Heart left ventricle (tissue), 16 donors: ENCODE results near the gene ZNF319. TPM values are rescaled to one million over a fixed set of nuclear protein-coding genes. Genes with fewer than 3 reads are reported as not detected.

Experiments
- ATAC-seq, 4 donors: fragments of 200-7000 bp; cut with Tn5 transposase; one replicate each; pipeline ENCODE4 v1.9.1; 2020 to 2022; ENCODE audit warnings: moderate library complexity in 4 of 4, mild to moderate bottlenecking in 3 of 4, moderate number of reproducible peaks in 1 of 4
- DNase-seq, 5 donors: peaks; one replicate each; pipeline ENCODE4 v3.0.0-alpha.2; 2020
- H3K27ac ChIP-seq, 12 donors: fragments of 200-600 bp; sonication (generic) in 4 of 12; one replicate each; pipeline versions ENCODE4 v1.5.0 to v1.8.0; 2016 to 2022; ENCODE audit warnings: mild to moderate bottlenecking in 2 of 12
- H3K27me3 ChIP-seq, 9 donors: fragments of 200-600 bp; sonication (generic) in 2 of 9; one replicate each; pipeline versions ENCODE4 v1.5.1 to v1.8.0; 2016 to 2022; ENCODE audit warnings: mild to moderate bottlenecking in 3 of 9
- H3K36me3 ChIP-seq, 9 donors: fragments of 200-600 bp; sonication (generic) in 2 of 9; one replicate each; pipeline versions ENCODE4 v1.5.0 to v1.8.0; 2018 to 2022; ENCODE audit warnings: mild to moderate bottlenecking in 2 of 9
- H3K4me1 ChIP-seq, 12 donors: fragments of 200-600 bp; sonication (generic) in 4 of 12; one replicate each; pipeline versions ENCODE4 v1.5.0 to v1.8.0; 2016 to 2022; ENCODE audit warnings: mild to moderate bottlenecking in 3 of 12
- H3K4me3 ChIP-seq, 12 donors: fragments of 200-600 bp; sonication (generic) in 4 of 12; one replicate each; pipeline versions ENCODE4 v1.5.0 to v1.8.0; 2017 to 2022; ENCODE audit warnings: mild to moderate bottlenecking in 9 of 12, moderate library complexity in 4 of 12
- H3K9me3 ChIP-seq, 12 donors: fragments of 200-600 bp; sonication (generic) in 4 of 12; one replicate each; pipeline versions ENCODE4 v1.5.0 to v1.8.0; 2016 to 2022; ENCODE audit warnings: mild to moderate bottlenecking in 1 of 12
- POLR2A ChIP-seq, 2 donors: fragments of 450-650 bp; IDR thresholded peaks; one replicate each; pipeline ENCODE4 v1.6.1; 2017; ENCODE audit warnings: antibody characterized with exemption in 2 of 2, mild to moderate bottlenecking in 2 of 2, moderate library complexity in 2 of 2
- WGBS, 4 donors: extraction: QIAGEN DNeasy Blood & Tissue Kit in 2 of 4; methylation state at CpG; one replicate each; pipeline versions ENCODE4 v1.1.5 to v1.1.7; 2013 to 2018; 5-methylcytosine and 5-hydroxymethylcytosine counted together
- intact Hi-C, 10 donors: fragments of 100-400 bp; cut with DNase I; formaldehyde crosslinking; loops; one replicate each; pipeline versions ENCODE4 v1.11.1 to v1.14.2; 2022
- polyA plus RNA-seq, 2 donors: library from polyadenylated mRNA; stranded (reverse); fragments of 200-250 nt; gene quantifications; one replicate each; pipeline ENCODE4 v1.2.3, GENCODE V29; 2013
- total RNA-seq, 9 donors: library from RNA; depleted of rRNA in 2 of 9; stranded (reverse); fragments of >200 nt in 2 of 9; fragmentation: NEBNext Ultra II Directional in 3 of 9; extraction: Animal tissue kit (Norgen Biotek cat#: 25700) in 3 of 9; gene quantifications; one replicate each; pipeline versions ENCODE4 v1.1.0 to v1.2.4, GENCODE V29; 2016 to 2023
- TF ChIP-seq, protein P1 (sequence below), 12 donors: fragments of 200-600 bp; sonication (generic) in 4 of 12; IDR thresholded peaks; one replicate each; pipeline versions ENCODE4 v1.5.0 to v1.8.0; 2018 to 2022; ENCODE audit warnings: antibody characterized with exemption in 12 of 12, mild to moderate bottlenecking in 5 of 12
- donor health status: ischemic (EF 13 %, LVEDD 7.1; RV severe dilation, severe dysfunction).
- donor health status: healthy with polysubstance abuse.
- donor health status: DM: no; HTN: yes; CAD: no.
- donor health status: DM: no; HTN: no; CAD: no.
- donor health status: ischemic (EF 25% LVEDD 6.9; RV normal size, moderate dysfunction).
- donor health status: ischemic (EF 25% LVEDD 5.7; RV mildly dilated, moderate dysfunction).
- donor health status: healthy.
- donor health status: DM: yes; HTN: yes; CAD: no.
- donor health status: ischemic (EF 35%, LVEDD 5.7; RV mildly dilated, moderate dysfunction).
- donor health status: nonischemic (EF 11% LVEDD 7.7; RV severe dilation, severe dysfunction).
- donor health status: DM: yes; HTN: yes; CAD: no.
- donor health status: PGD.
- donor health status: ischemic (EF 29% LVEDD 5.4; RV normal size, mild dysfunction).
- donor health status: nonischemic (EF 23%, LVEDD 6.1; RV moderate dilation, normal function).

The ZNF319 gene
- total and polyA plus RNA-seq, 11 donors = 5.6 to 10.5 (median 8.6) TPM

GRCh38 chr16:57977418-57978069 lies 22.9 kb downstream of the ZNF319 start:
- H3K36me3 ChIP-seq = no peaks in the 10 kb centered on the region
- intact Hi-C loops = no loop called here
- no peaks in the 10 kb centered on the region for H3K27me3 ChIP-seq
- whole genome bisulfite sequencing, 4 donors = 78 to 83% (median 82%) methylated on average over 10 to 12 of the region's 12 CpGs
- no peak overlapping the region for H3K27ac ChIP-seq
- H3K4me3 ChIP-seq = no peak overlapping the region
- peak in 2 of 5 donors; percentile 27 to 61 for DNase-seq
- TF ChIP-seq, protein P1, sequence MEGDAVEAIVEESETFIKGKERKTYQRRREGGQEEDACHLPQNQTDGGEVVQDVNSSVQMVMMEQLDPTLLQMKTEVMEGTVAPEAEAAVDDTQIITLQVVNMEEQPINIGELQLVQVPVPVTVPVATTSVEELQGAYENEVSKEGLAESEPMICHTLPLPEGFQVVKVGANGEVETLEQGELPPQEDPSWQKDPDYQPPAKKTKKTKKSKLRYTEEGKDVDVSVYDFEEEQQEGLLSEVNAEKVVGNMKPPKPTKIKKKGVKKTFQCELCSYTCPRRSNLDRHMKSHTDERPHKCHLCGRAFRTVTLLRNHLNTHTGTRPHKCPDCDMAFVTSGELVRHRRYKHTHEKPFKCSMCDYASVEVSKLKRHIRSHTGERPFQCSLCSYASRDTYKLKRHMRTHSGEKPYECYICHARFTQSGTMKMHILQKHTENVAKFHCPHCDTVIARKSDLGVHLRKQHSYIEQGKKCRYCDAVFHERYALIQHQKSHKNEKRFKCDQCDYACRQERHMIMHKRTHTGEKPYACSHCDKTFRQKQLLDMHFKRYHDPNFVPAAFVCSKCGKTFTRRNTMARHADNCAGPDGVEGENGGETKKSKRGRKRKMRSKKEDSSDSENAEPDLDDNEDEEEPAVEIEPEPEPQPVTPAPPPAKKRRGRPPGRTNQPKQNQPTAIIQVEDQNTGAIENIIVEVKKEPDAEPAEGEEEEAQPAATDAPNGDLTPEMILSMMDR (IDR thresholded peaks at IDR 0.05) = no peak
- TF ChIP-seq POLR2A (IDR thresholded peaks at IDR 0.05) = no peak
- peak in 3 of 4 donors; percentile 26 to 41 (median 40) for ATAC-seq
- no peaks in the 10 kb centered on the region for H3K9me3 ChIP-seq
- H3K4me1 ChIP-seq = peaks cover 0 to 13% (median 0%) of the 10 kb centered on the region in 12 donors

- intact Hi-C loops = no loop called here
- Histone ChIP-seq H3K4me3 (no peak overlapping the region), H3K9me3 (no peaks in the 10 kb centered on the region), H3K36me3 (no peaks in the 10 kb centered on the region), H3K27me3 (no peaks in the 10 kb centered on the region), H3K27ac (peak overlapping the region in 1 of 12 donors; percentile 39), H3K4me1 (peaks cover 0 to 13% (median 0%) of the 10 kb centered on the region in 12 donors)
- ATAC-seq = peak; percentile 82 to 94 (median 92)
- peak in 2 of 5 donors; percentile 30 to 33 for DNase-seq
- TF ChIP-seq, protein P1 (IDR thresholded peaks at IDR 0.05) = no peak
- no peak for TF ChIP-seq POLR2A (IDR thresholded peaks at IDR 0.05)
- WGBS, 4 donors = 23 to 40% (median 37%) methylated on average over 2 of the region's 2 CpGs
Observed at GRCh38 chr16:57976331-57976796, 24.1 kb downstream of the ZNF319 start.

- no peak for ATAC-seq
- Histone ChIP-seq H3K9me3 (no peaks in the 10 kb centered on the region), H3K27ac (no peak overlapping the region), H3K27me3 (no peaks in the 10 kb centered on the region), H3K4me1 (peaks cover 0 to 13% (median 0%) of the 10 kb centered on the region in 12 donors), H3K36me3 (no peaks in the 10 kb centered on the region), H3K4me3 (no peak overlapping the region)
- DNase-seq = peak in 1 of 5 donors; percentile 16
- no peak for TF ChIP-seq POLR2A (IDR thresholded peaks at IDR 0.05)
- TF ChIP-seq, protein P1 (IDR thresholded peaks at IDR 0.05) = no peak
- WGBS, 4 donors = 72 to 88% (median 79%) methylated on average over 4 of the region's 4 CpGs
- intact Hi-C loops = no loop called here
Observed at GRCh38 chr16:57972306-57972705, 28.2 kb downstream of the ZNF319 start.

GRCh38 chr16:57971848-57972247 lies 28.6 kb downstream of the ZNF319 start:
- no peaks in the 10 kb centered on the region for H3K9me3 ChIP-seq
- no peak for DNase-seq

More at GRCh38 chr16:57971848-57972247, 28.6 kb downstream of the ZNF319 start:
- TF ChIP-seq, protein P1 (IDR thresholded peaks at IDR 0.05) = no peak
- no peak for TF ChIP-seq POLR2A (IDR thresholded peaks at IDR 0.05)
- intact Hi-C loops = no loop called here
- ATAC-seq = no peak
- no peak overlapping the region for H3K4me3 ChIP-seq
- H3K36me3 ChIP-seq = no peaks in the 10 kb centered on the region
- peaks cover 0 to 13% (median 0%) of the 10 kb centered on the region in 12 donors for H3K4me1 ChIP-seq
- H3K27me3 ChIP-seq = no peaks in the 10 kb centered on the region
- 88 to 94% (median 91%) methylated on average over 1 of the region's 1 CpG for WGBS, 4 donors
- no peak overlapping the region for H3K27ac ChIP-seq
